K562 (cell line): ENCODE data around the gene ACAP3. TPM values are rescaled to one million over a fixed set of nuclear protein-coding genes. Genes with fewer than 3 reads are reported as not detected.

ENCODE experiments used
- ELF4 ChIP-seq: fragments of 450-650 bp; formaldehyde crosslinking; IDR thresholded peaks from 2 replicates; pipeline ENCODE4 v1.4.0; 2022; ENCODE audit warnings: missing genetic modification characterization
- FOXA3 ChIP-seq, 2 experiments: fragments of 450-650 bp in 1 of 2; sonication (generic) in 1 of 2; formaldehyde crosslinking; IDR thresholded peaks in 1 of 2; conservative IDR thresholded peaks in 1 of 2; 2 replicates each; pipeline versions ENCODE4 v1.4.0 to v1.8.0; 2020 to 2022; ENCODE audit warnings: mild to moderate bottlenecking in 2 of 2, missing genetic modification reagents in 1 of 2
- HMGN3 ChIP-seq: IDR thresholded peaks from 2 replicates; pipeline ENCODE4 v1.6.1; 2011; ENCODE audit warnings: borderline replicate concordance, low read depth, mild to moderate bottlenecking, mixed read lengths, low read length; ENCODE audit not compliant: insufficient read length; ENCODE audit errors: extremely low read depth
- MYC ChIP-seq, 2 experiments: fragments of 250-450 bp in 1 of 2; sonication (Bioruptor Pico) in 1 of 2; IDR thresholded peaks; 2 replicates each; pipeline versions ENCODE4 v1.5.1 to v1.6.1; 2012 to 2021; ENCODE audit warnings: low read depth in 2 of 2, borderline replicate concordance in 1 of 2, improper control_type of control experiment in 1 of 2, low read length in 1 of 2, mild to moderate bottlenecking in 1 of 2, moderate library complexity in 1 of 2
- SAFB ChIP-seq: fragments of 200-400 bp; formaldehyde crosslinking; IDR thresholded peaks from 2 replicates; pipeline ENCODE4 v1.6.1; 2017; ENCODE audit warnings: low read depth, low read length, borderline replicate concordance
- SAP30 ChIP-seq: fragments of 200-600 bp; sonication (generic); IDR thresholded peaks from 2 replicates; pipeline ENCODE4 v1.6.1; 2012; ENCODE audit warnings: borderline replicate concordance, low read depth, mild to moderate bottlenecking, moderate library complexity, low read length, control low read depth, inconsistent platforms; ENCODE audit not compliant: insufficient read depth, poor library complexity, severe bottlenecking
- SP1 ChIP-seq: sonication (generic); formaldehyde crosslinking; IDR thresholded peaks from 2 replicates; pipeline ENCODE4 v1.8.1; 2022; ENCODE audit warnings: mild to moderate bottlenecking, missing genetic modification reagents
- ZBTB1 ChIP-seq: sonication (generic); formaldehyde crosslinking; IDR thresholded peaks from 2 replicates; pipeline ENCODE4 v1.8.1; 2023; ENCODE audit warnings: missing genetic modification reagents, low read depth, mild to moderate bottlenecking, borderline replicate concordance
- ZNF347 ChIP-seq: fragments of 450-650 bp; formaldehyde crosslinking; IDR thresholded peaks from 2 replicates; pipeline ENCODE4 v1.4.0; 2020; ENCODE audit warnings: low read depth, mild to moderate bottlenecking, moderate library complexity
- polyA plus RNA-seq, 8 experiments: library from polyadenylated mRNA; depleted of rRNA in 4 of 8; stranded (reverse) in 5 of 8; unstranded in 3 of 8; fragments of >200 nt; fragmentation: Nextera tagmentation in 2 of 8; fragmentation: Illumina TruSeq in 1 of 8; extraction: Ambion mirVana in 2 of 8; extraction: Trizol in 1 of 8; gene quantifications; 2 replicates each; pipeline versions ENCODE4 v1.2.1 to v1.2.3, GENCODE V29; 2011 to 2014; ENCODE audit warnings: inconsistent platforms in 1 of 8, missing spikeins in 1 of 8
- total RNA-seq, 7 experiments: library from RNA; depleted of rRNA in 6 of 7; stranded (reverse); fragments of >200 nt in 6 of 7; fragmentation: Illumina TruSeq in 2 of 7; extraction: Trizol in 2 of 7; gene quantifications; 2 replicates each; pipeline versions ENCODE4 v1.2.1 to v1.2.3, GENCODE V29; 2011 to 2021; ENCODE audit warnings: low replicate concordance in 1 of 7

ACAP3 gene
- total and polyA plus RNA-seq, 9 of the 15 experiments (the other 6 are each of a cell fraction or from before 2014, with no cell fraction given), result 0.01 to 49.0 (median 12.0) TPM

GRCh38 chr1:1307261-1307922 is 338 bp downstream of the ACAP3 start (continued):
- TF ChIP-seq SAP30 (peak; percentile 52), ZNF347 (CRISPR knock-in tag) (no peak), ELF4 (CRISPR knock-in tag) (no peak), FOXA3 (CRISPR knock-in tag; conservative IDR thresholded peaks at IDR 0.05 in 1 of 2, IDR thresholded peaks at IDR 0.05 in 1 of 2) (0 out of 4 replicates have a peak, but pooled peaks of 1 of the 2 experiments have one; percentile 30), SAFB (peak; percentile 81), MYC (IDR thresholded peaks at IDR 0.05; ENCODE audit: low read depth, low read length) (no peak), MYC (CRISPR knock-in tag; IDR thresholded peaks at IDR 0.05; ENCODE audit: borderline replicate concordance, low read depth) (no peak), SP1 (CRISPR knock-in tag) (peak; percentile 50; the same call in 1 of the 2 replicates), HMGN3 (peak; percentile 15), ZBTB1 (CRISPR knock-in tag) (peak; percentile 69; the same call in 1 of the 2 replicates)
